ENCODE results near the gene MEX3A.
"Not testable (repeated sequence)": the region's sequence is repeated elsewhere in the genome, so short reads cannot be mapped to it uniquely, and the experiment has no call there.

MEX3A gene

DNA sequence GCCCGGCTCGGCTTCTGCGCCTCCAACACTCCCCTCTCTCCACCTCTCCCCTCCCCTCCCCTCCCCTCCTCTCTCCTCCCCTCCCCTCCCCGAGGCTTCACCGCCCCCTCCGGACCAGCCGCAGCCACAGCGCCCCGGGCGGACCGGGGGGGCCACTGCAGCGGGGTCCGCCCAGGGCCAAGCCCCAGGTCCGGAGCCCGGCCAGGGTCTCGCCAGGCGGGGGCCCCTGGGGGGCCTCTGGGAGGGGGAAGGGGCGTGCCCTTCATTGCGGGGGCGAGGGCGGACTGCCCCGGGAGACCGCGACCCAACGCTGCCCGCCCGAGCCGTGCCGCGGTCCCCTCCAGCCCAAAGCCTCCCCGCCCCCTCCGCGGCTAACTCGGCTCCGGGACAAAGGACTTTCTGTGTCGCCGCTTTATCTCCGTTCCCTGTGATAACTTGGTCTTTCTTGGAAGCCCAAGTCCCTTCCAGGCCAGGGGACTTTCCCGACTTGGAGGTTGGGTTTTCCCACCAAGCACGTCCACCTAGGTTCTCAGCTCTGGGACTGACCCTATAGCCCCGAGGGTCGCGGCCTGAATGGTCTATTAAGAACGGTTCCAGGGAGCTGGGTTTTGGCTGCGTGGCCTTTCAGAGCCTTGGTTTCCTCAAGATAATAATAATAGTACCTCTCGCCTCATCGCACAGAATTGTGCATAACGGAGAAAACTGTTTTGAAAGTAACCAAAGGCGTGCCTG lies 28.3 kb downstream of the MEX3A start, which contains the start of gene UBQLN4:
Gene UBQLN4, minus strand, starts transcription at position 31 of the 732 bp plus-strand sequence. CDS start 97 bp downstream, outside the sequence.
- DNase-seq: peak; percentile 81

DNA sequence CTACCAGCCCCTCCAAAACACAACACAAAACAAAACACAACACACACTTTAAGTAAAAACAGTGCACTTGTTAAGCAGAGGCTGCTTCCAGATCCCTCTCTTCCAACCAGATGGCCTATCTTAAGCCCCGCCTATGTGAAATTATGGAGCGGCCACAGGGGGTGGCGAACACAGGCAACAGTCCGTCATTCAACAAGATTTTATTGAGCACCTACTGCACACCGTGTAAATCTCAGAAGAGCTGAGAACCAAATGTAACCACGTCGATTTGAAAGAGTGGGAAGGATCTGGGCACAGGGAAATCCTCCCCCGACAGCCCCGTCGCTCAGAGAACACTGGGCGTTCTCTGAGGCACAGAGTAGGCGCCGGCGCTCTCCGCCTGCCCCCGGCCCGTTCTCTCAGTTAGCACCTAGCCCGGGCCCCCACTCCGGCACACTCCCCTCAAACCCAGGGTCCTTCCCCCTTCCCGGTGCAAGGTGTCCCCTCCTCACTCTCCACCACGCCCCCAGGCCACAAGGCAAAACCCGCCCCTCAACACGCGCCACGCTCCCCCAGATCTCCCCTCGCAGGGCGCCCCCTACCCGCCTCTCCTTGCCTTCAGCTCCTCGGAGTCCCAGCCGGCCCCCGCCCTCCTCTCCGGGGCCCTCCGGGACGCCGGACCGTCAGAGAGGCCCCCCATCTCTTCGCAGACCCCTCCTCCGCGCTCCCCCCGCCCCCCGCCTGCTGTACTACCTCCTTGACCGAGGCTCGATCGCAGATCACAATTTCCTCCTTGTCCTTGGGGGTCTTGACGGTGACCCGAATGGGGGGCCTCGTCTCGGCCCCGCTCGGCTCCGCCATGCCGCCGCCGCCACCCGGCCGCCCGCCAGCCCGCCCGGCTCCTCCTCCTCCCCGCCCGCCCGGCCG lies 29.1 kb downstream of the MEX3A start:
- peak; percentile 54 for DNase-seq

- DNase-seq: no peak
Measured at GRCh38 chr1:156051011-156051725, 31.1 kb downstream of the MEX3A start.

GRCh38 chr1:156050376-156050775 lies 31.9 kb downstream of the MEX3A start:
- DNase-seq: no peak

DNA sequence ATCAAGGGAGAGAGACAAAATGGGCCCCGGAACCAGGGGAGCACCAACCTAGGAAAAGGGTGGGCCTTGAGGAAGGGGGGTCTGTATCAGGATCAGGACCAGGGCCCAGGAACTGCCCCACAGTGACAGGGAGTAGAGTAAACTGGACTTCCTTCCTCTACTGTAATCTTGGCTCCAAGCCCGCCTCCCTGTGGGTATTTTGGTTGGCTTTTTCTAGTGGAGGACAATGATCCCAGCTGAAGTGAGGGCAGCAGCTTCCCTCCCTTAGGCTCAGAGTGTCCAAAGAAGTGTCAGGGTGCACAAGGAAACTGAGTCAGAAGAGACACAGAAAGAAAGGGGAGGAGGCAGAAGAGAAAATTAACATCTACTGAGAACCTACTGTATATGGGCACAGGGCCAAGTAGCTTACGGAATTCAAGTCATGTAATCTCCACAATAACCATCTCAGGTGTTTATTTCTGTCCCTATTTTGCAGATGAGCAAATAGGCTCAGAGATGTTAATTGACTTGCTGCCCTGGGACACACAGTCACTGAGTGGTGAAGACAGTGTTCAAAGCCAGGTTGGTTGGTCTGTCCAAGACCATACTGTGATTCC lies 33.5 kb downstream of the MEX3A start:
- no peak for DNase-seq

DNA sequence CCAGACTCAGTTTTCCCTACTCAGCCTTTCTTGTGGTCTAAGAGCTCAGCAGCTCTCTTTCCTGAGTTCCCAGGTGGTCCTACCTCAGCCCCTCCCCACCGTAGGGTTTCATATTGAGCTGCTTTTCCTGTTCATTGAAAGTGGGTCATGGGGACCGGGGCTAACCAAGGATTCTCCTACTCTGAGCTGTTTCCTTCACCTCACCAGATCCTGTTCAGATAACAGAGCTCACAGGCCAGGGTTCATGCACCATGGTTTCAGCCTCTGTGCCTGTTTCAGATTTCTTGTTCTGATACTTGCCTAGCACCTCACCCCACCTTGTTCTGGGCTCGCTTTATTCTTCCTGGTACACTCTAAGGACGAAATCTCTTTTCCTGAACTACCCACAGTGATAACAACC lies 37.2 kb downstream of the MEX3A start:
- no peak for DNase-seq

GRCh38 chr1:156042828-156043227 lies 39.4 kb downstream of the MEX3A start:
- DNase-seq: no peak

DNA sequence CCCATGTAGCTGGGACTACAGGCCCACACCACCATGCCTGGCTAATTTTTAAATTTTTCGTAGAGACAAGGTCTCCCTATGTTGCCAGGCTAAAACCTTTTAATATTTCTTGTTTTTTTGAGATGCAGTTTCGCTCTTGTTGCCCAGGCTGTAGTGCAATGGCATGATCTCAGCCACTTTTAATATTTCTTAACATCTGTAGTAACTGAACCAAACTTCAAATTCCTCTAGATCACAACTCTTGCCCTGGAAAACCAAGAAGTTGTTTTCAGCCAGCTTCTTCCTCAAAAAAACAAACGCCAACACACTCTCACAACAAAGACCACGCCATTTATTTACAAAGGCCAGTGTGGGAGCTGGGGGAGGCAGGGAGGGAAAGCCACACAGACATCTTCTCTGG lies 47.3 kb downstream of the MEX3A start:
- DNase-seq: not testable (repeated sequence)

DNA sequence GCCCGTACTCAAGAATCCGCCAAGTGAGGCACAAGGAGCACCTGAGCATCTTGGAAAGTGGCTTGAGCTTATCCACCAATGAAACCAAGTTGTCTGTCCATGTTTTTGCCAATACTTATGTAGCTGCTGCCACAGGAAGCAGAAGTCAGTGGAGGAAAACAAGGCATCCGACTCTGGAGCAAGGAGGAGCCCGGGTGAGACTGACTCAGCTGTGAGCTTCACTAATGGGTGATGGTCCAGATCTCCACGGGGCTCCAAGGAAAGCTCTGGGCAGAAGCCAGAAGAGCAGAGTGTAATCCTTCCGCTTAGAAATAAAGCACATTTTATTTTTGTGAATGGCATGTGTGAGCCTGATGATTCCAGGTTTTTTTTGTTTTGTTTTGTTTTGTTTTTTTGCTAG lies 49.3 kb downstream of the MEX3A start:
- no peak for DNase-seq

- no peak for DNase-seq
Measured at GRCh38 chr1:156026588-156026987, 55.7 kb downstream of the MEX3A start.

- DNase-seq: peak; percentile 5
Measured at GRCh38 chr1:156025876-156026275, 56.4 kb downstream of the MEX3A start.

GRCh38 chr1:156024801-156025200 lies 57.5 kb downstream of the MEX3A start:
- no peak for DNase-seq
